KMS-11 (cell line): ENCODE data around the gene DZANK1.

Experiments
- H2AFZ ChIP-seq: fragments of 200-600 bp; sonication (generic); 2 replicates; pipeline ENCODE4 v1.6.1; 2016; ENCODE audit warnings: antibody characterized with exemption, mixed run types, low read depth
- H3K27ac ChIP-seq: fragments of 200-600 bp; sonication (generic); 2 replicates; pipeline ENCODE4 v1.6.1; 2016; ENCODE audit warnings: mild to moderate bottlenecking, mixed run types
- H3K27me3 ChIP-seq: fragments of 200-600 bp; sonication (generic); 2 replicates; pipeline ENCODE4 v1.6.1; 2017; ENCODE audit warnings: mild to moderate bottlenecking, low read depth, mixed run types, moderate library complexity; ENCODE audit not compliant: insufficient read depth
- H3K36me3 ChIP-seq: fragments of 200-600 bp; sonication (generic); 2 replicates; pipeline ENCODE4 v1.6.1; 2017; ENCODE audit warnings: mild to moderate bottlenecking, mixed run types; ENCODE audit not compliant: insufficient read depth
- H3K4me1 ChIP-seq: fragments of 200-600 bp; sonication (generic); 2 replicates; pipeline ENCODE4 v1.6.1; 2016; ENCODE audit warnings: mild to moderate bottlenecking, low read depth, mixed run types; ENCODE audit not compliant: poor library complexity, severe bottlenecking
- H3K4me2 ChIP-seq: fragments of 200-600 bp; sonication (generic); 2 replicates; pipeline ENCODE4 v1.7.0; 2016; ENCODE audit warnings: mild to moderate bottlenecking, mixed run types
- H3K4me3 ChIP-seq: fragments of 200-600 bp; sonication (generic); IDR thresholded peaks from 2 replicates; pipeline ENCODE4 v1.6.1; 2017; ENCODE audit warnings: low read depth, low read length, mixed read lengths; ENCODE audit not compliant: insufficient read depth
- H3K79me2 ChIP-seq: fragments of 200-600 bp; sonication (generic); 2 replicates; pipeline ENCODE4 v1.6.1; 2016; ENCODE audit warnings: low read depth, mixed run types; ENCODE audit not compliant: insufficient read depth
- H3K9ac ChIP-seq: fragments of 200-600 bp; sonication (generic); 2 replicates; pipeline ENCODE4 v1.6.1; 2016; ENCODE audit warnings: mild to moderate bottlenecking, mixed run types
- H4K20me1 ChIP-seq: fragments of 200-600 bp; sonication (generic); 2 replicates; pipeline ENCODE4 v1.6.1; 2016; ENCODE audit warnings: mild to moderate bottlenecking, mixed run types; ENCODE audit not compliant: insufficient read depth
- TF ChIP-seq, protein P1 (sequence below): fragments of 200-600 bp; sonication (generic); conservative IDR thresholded peaks from 2 replicates; pipeline ENCODE4 v1.6.1; 2017; ENCODE audit warnings: low read depth, mild to moderate bottlenecking, antibody characterized with exemption, low read length, moderate library complexity, mixed read lengths

DZANK1 gene

DNA sequence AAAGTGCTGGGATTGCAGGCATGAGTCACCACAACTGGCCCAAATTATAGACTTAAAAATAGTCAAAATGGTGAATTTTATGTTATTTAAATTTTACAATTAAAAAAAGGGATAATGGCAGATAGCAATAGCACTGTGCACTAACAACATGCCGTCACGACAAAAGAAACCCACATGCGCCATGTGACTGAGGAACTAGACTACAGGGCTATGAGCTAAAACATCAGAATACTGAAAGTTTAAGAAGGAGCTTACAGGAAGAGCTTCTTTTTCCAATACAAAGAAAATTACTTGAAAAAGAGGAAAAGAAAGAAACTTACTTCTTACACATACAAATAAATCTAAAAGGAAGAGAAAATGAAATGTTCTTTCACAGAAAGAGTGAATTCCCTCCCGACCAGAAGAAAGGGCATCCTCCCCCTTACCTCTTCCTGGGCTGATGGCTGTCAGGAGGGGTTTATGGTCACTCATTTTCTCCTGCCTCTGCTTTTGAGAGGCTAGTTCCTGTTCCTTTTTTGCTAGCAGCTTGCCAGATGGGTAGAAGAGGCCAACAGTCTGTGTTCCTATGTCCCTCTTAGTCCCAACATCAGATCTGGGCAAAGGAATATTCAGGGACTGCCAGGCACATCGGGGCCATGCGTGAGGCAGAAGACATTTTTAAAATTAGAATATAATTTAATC lies 54.5 kb downstream of the DZANK1 start:
- Histone ChIP-seq H3K36me3 (no peaks in the 10 kb centered on the region), H3K27ac (no peak overlapping the region), H3K79me2 (no peaks in the 10 kb centered on the region), H3K4me1 (peaks cover 17% of the 10 kb centered on the region), H2AFZ (no peak overlapping the region), H3K4me2 (no peak overlapping the region), H3K27me3 (no peaks in the 10 kb centered on the region), H3K9ac (no peak overlapping the region), H3K4me3 (no peak overlapping the region), H4K20me1 (no peaks in the 10 kb centered on the region)
- TF ChIP-seq, protein P1, sequence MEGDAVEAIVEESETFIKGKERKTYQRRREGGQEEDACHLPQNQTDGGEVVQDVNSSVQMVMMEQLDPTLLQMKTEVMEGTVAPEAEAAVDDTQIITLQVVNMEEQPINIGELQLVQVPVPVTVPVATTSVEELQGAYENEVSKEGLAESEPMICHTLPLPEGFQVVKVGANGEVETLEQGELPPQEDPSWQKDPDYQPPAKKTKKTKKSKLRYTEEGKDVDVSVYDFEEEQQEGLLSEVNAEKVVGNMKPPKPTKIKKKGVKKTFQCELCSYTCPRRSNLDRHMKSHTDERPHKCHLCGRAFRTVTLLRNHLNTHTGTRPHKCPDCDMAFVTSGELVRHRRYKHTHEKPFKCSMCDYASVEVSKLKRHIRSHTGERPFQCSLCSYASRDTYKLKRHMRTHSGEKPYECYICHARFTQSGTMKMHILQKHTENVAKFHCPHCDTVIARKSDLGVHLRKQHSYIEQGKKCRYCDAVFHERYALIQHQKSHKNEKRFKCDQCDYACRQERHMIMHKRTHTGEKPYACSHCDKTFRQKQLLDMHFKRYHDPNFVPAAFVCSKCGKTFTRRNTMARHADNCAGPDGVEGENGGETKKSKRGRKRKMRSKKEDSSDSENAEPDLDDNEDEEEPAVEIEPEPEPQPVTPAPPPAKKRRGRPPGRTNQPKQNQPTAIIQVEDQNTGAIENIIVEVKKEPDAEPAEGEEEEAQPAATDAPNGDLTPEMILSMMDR, result no peak

DNA sequence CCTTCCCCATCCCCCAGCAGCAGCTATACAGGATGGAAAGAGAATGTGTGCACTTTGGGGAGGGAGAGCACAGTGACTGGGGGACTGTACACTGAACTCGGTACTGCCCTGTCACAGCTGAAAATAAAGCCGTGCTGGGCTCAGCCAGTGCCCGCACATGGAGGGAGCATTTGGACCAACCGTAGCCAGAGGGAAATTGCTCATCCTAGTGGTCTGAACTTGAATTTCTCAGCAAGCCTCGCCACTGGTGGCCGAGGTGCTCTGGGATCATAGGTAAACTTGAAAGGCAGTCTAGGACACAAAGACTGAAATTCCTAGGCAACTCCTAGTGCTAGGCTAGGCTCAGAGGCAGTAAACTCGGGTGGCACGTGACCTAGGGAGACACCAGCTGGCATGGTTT lies 61.0 kb downstream of the DZANK1 start:
- Histone ChIP-seq H3K9ac (no peak overlapping the region), H3K4me1 (no peaks in the 10 kb centered on the region), H3K36me3 (no peaks in the 10 kb centered on the region), H2AFZ (no peak overlapping the region), H3K79me2 (no peaks in the 10 kb centered on the region), H3K4me2 (no peak overlapping the region), H3K27ac (no peak overlapping the region), H4K20me1 (no peaks in the 10 kb centered on the region), H3K27me3 (no peaks in the 10 kb centered on the region), H3K4me3 (no peak overlapping the region)
- TF ChIP-seq, protein P1, result no peak

GRCh38 chr20:18404172-18404571 lies 62.7 kb downstream of the DZANK1 start:
- Histone ChIP-seq H3K9ac (no peak overlapping the region), H3K4me3 (no peak overlapping the region), H2AFZ (no peak overlapping the region), H3K79me2 (no peaks in the 10 kb centered on the region), H3K4me2 (no peak overlapping the region), H4K20me1 (no peaks in the 10 kb centered on the region), H3K4me1 (no peaks in the 10 kb centered on the region), H3K36me3 (no peaks in the 10 kb centered on the region), H3K27ac (no peak overlapping the region), H3K27me3 (no peaks in the 10 kb centered on the region)
- TF ChIP-seq, protein P1, result no peak

DNA sequence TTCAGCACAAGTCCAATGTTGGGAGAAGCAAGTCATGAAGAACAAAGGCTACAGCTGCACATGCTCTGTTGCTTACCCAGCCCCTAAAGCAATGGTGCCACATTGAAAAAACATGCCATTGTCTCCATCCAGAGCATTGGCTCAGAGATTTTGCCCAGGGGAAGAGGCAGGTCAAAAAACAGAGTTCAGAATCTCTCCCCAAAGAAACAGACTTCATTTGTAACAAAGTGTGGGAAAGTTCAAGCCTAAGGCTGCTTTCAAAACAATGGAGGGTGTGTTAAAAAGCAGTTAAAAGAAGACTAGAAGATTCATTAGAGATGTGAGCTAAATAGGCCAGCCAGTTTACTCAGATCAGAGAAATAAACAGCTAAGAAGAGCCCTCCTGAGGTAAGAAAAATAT lies 63.6 kb downstream of the DZANK1 start:
- no peak overlapping the region for H3K9ac ChIP-seq
- H4K20me1 ChIP-seq, result no peaks in the 10 kb centered on the region
- H3K27me3 ChIP-seq, result no peaks in the 10 kb centered on the region
- H3K36me3 ChIP-seq, result no peaks in the 10 kb centered on the region
- no peaks in the 10 kb centered on the region for H3K4me1 ChIP-seq
- no peak overlapping the region for H3K27ac ChIP-seq
- H3K4me3 ChIP-seq, result no peak overlapping the region
- TF ChIP-seq, protein P1, result no peak
- no peak overlapping the region for H2AFZ ChIP-seq
- H3K4me2 ChIP-seq, result no peak overlapping the region
- no peaks in the 10 kb centered on the region for H3K79me2 ChIP-seq
